Heart left ventricle (tissue), 16 donors: ENCODE results near the gene CHRNE. TPM values are rescaled to one million over a fixed set of nuclear protein-coding genes. Genes with fewer than 3 reads are reported as not detected.

Experiments used
- ATAC-seq, 4 donors: fragments of 200-7000 bp; cut with Tn5 transposase; one replicate each; pipeline ENCODE4 v1.9.1; 2020 to 2022; ENCODE audit warnings: moderate library complexity in 4 of 4, mild to moderate bottlenecking in 3 of 4, moderate number of reproducible peaks in 1 of 4
- DNase-seq, 5 donors: peaks; one replicate each; pipeline ENCODE4 v3.0.0-alpha.2; 2020
- H3K27ac ChIP-seq, 12 donors: fragments of 200-600 bp; sonication (generic) in 4 of 12; one replicate each; pipeline versions ENCODE4 v1.5.0 to v1.8.0; 2016 to 2022; ENCODE audit warnings: mild to moderate bottlenecking in 2 of 12
- H3K27me3 ChIP-seq, 9 donors: fragments of 200-600 bp; sonication (generic) in 2 of 9; one replicate each; pipeline versions ENCODE4 v1.5.1 to v1.8.0; 2016 to 2022; ENCODE audit warnings: mild to moderate bottlenecking in 3 of 9
- H3K36me3 ChIP-seq, 9 donors: fragments of 200-600 bp; sonication (generic) in 2 of 9; one replicate each; pipeline versions ENCODE4 v1.5.0 to v1.8.0; 2018 to 2022; ENCODE audit warnings: mild to moderate bottlenecking in 2 of 9
- H3K4me1 ChIP-seq, 12 donors: fragments of 200-600 bp; sonication (generic) in 4 of 12; one replicate each; pipeline versions ENCODE4 v1.5.0 to v1.8.0; 2016 to 2022; ENCODE audit warnings: mild to moderate bottlenecking in 3 of 12
- H3K4me3 ChIP-seq, 12 donors: fragments of 200-600 bp; sonication (generic) in 4 of 12; one replicate each; pipeline versions ENCODE4 v1.5.0 to v1.8.0; 2017 to 2022; ENCODE audit warnings: mild to moderate bottlenecking in 9 of 12, moderate library complexity in 4 of 12
- H3K9me3 ChIP-seq, 12 donors: fragments of 200-600 bp; sonication (generic) in 4 of 12; one replicate each; pipeline versions ENCODE4 v1.5.0 to v1.8.0; 2016 to 2022; ENCODE audit warnings: mild to moderate bottlenecking in 1 of 12
- POLR2A ChIP-seq, 2 donors: fragments of 450-650 bp; IDR thresholded peaks; one replicate each; pipeline ENCODE4 v1.6.1; 2017; ENCODE audit warnings: antibody characterized with exemption in 2 of 2, mild to moderate bottlenecking in 2 of 2, moderate library complexity in 2 of 2
- WGBS, 4 donors: extraction: QIAGEN DNeasy Blood & Tissue Kit in 2 of 4; methylation state at CpG; one replicate each; pipeline versions ENCODE4 v1.1.5 to v1.1.7; 2013 to 2018; 5-methylcytosine and 5-hydroxymethylcytosine counted together
- intact Hi-C, 10 donors: fragments of 100-400 bp; cut with DNase I; formaldehyde crosslinking; loops; one replicate each; pipeline versions ENCODE4 v1.11.1 to v1.14.2; 2022
- polyA plus RNA-seq, 2 donors: library from polyadenylated mRNA; stranded (reverse); fragments of 200-250 nt; gene quantifications; one replicate each; pipeline ENCODE4 v1.2.3, GENCODE V29; 2013
- total RNA-seq, 9 donors: library from RNA; depleted of rRNA in 2 of 9; stranded (reverse); fragments of >200 nt in 2 of 9; fragmentation: NEBNext Ultra II Directional in 3 of 9; extraction: Animal tissue kit (Norgen Biotek cat#: 25700) in 3 of 9; gene quantifications; one replicate each; pipeline versions ENCODE4 v1.1.0 to v1.2.4, GENCODE V29; 2016 to 2023
- TF ChIP-seq, protein P1 (sequence below), 12 donors: fragments of 200-600 bp; sonication (generic) in 4 of 12; IDR thresholded peaks; one replicate each; pipeline versions ENCODE4 v1.5.0 to v1.8.0; 2018 to 2022; ENCODE audit warnings: antibody characterized with exemption in 12 of 12, mild to moderate bottlenecking in 5 of 12
- donor health status: ischemic (EF 13 %, LVEDD 7.1; RV severe dilation, severe dysfunction).
- donor health status: healthy with polysubstance abuse.
- donor health status: DM: no; HTN: yes; CAD: no.
- donor health status: DM: no; HTN: no; CAD: no.
- donor health status: ischemic (EF 25% LVEDD 6.9; RV normal size, moderate dysfunction).
- donor health status: ischemic (EF 25% LVEDD 5.7; RV mildly dilated, moderate dysfunction).
- donor health status: healthy.
- donor health status: DM: yes; HTN: yes; CAD: no.
- donor health status: ischemic (EF 35%, LVEDD 5.7; RV mildly dilated, moderate dysfunction).
- donor health status: nonischemic (EF 11% LVEDD 7.7; RV severe dilation, severe dysfunction).
- donor health status: DM: yes; HTN: yes; CAD: no.
- donor health status: PGD.
- donor health status: ischemic (EF 29% LVEDD 5.4; RV normal size, mild dysfunction).
- donor health status: nonischemic (EF 23%, LVEDD 6.1; RV moderate dilation, normal function).

The CHRNE gene
- total and polyA plus RNA-seq, 11 donors, result 0.23 to 1.4 (median 0.48) TPM

GRCh38 chr17:4893272-4893671, 9.6 kb downstream of the CHRNE start:
- 88 to 93% (median 89%) methylated on average over 18 of the region's 18 CpGs for WGBS, 4 donors
- H3K27ac ChIP-seq, result no peak overlapping the region
- H3K27me3 ChIP-seq, result no peaks in the 10 kb centered on the region
- no peak overlapping the region for H3K4me3 ChIP-seq
- no peak for TF ChIP-seq POLR2A (IDR thresholded peaks at IDR 0.05)
- TF ChIP-seq, protein P1, sequence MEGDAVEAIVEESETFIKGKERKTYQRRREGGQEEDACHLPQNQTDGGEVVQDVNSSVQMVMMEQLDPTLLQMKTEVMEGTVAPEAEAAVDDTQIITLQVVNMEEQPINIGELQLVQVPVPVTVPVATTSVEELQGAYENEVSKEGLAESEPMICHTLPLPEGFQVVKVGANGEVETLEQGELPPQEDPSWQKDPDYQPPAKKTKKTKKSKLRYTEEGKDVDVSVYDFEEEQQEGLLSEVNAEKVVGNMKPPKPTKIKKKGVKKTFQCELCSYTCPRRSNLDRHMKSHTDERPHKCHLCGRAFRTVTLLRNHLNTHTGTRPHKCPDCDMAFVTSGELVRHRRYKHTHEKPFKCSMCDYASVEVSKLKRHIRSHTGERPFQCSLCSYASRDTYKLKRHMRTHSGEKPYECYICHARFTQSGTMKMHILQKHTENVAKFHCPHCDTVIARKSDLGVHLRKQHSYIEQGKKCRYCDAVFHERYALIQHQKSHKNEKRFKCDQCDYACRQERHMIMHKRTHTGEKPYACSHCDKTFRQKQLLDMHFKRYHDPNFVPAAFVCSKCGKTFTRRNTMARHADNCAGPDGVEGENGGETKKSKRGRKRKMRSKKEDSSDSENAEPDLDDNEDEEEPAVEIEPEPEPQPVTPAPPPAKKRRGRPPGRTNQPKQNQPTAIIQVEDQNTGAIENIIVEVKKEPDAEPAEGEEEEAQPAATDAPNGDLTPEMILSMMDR (IDR thresholded peaks at IDR 0.05), result no peak
- peaks cover 4 to 89% (median 86%) of the 10 kb centered on the region in 9 donors for H3K36me3 ChIP-seq
- ATAC-seq, result no peak
- peak in 1 of 5 donors; percentile 43 for DNase-seq
- peaks cover 0 to 1% (median 0%) of the 10 kb centered on the region in 12 donors for H3K4me1 ChIP-seq
- no peaks in the 10 kb centered on the region for H3K9me3 ChIP-seq
- intact Hi-C loops, result loop anchor here in 2 of 10 donors (5.0 to 10.0 kb wide), 2 partner anchors 186 to 328 kb away; partner anchors contain the start of gene GGT6 (in 1 of the 2)

GRCh38 chr17:4892499-4893221, 10.2 kb downstream of the CHRNE start:
- no peak for ATAC-seq
- H3K4me1 ChIP-seq, result no peaks in the 10 kb centered on the region
- TF ChIP-seq, protein P1 (IDR thresholded peaks at IDR 0.05), result no peak
- no peak for TF ChIP-seq POLR2A (IDR thresholded peaks at IDR 0.05)
- no peak overlapping the region for H3K4me3 ChIP-seq
- intact Hi-C loops, result loop anchor here in 2 of 10 donors (5.0 to 10.0 kb wide), 2 partner anchors 185 to 328 kb away; partner anchors contain the start of gene GGT6 (in 1 of the 2)
- H3K27ac ChIP-seq, result no peak overlapping the region
- no peaks in the 10 kb centered on the region for H3K9me3 ChIP-seq
- peaks cover 4 to 95% (median 92%) of the 10 kb centered on the region in 9 donors for H3K36me3 ChIP-seq
- WGBS, 4 donors, result 86 to 95% (median 87%) methylated on average over 11 to 23 of the region's 23 CpGs
- no peaks in the 10 kb centered on the region for H3K27me3 ChIP-seq
- DNase-seq, result peak in 1 of 5 donors; percentile 34

DNA sequence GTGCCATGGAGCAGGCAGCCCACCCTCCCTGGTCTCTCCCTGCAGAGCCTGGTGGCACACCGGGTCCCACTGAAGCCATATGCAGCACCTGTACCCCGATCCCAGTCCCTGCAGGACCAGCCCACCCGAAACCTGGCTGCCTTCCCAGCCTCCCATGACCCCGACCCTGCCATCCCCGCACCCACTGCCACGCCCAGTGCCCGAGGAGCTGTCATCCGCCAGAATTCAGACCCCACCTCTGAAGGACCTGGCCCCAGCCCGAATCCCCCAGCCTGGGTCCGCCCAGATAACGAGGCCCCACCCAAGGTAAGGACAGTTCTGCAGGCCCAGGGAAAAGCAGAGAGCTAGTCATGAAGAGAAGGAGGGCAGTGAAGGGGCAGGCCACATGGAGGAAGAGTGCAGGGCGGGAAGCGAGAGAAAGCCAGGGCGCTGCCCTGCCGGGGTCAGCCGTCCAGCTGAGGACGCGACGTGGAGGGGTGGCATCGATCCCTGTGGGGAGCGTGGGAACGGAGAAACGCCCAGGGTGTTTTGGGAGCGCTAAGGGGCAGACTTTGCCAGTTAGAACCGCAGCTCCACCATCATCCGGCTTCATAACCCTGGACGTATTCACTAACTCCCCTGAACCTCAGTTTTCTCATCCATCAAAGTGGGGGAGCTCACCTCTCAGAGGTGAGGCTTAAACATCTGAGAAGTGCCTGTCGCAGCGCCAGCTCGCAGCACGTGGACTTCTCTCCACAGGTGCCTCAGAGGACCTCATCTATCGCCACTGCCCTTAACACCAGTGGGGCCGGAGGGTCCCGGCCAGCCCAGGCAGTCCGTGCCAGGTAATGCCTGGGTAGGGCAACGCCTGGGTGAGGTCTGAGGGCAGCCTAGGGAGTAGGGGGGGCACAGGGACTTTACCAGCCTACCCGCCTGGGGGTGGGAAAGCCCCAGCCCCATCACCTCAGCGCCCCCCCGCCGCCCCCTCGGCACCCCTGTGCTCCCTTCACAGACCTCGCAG, 11.2 kb downstream of the CHRNE start:
- WGBS, 4 donors, result 92 to 96% (median 94%) methylated on average over 35 to 42 of the region's 42 CpGs
- Histone ChIP-seq H3K4me3 (no peak overlapping the region), H3K9me3 (no peaks in the 10 kb centered on the region), H3K4me1 (no peaks in the 10 kb centered on the region), H3K36me3 (peaks cover 4 to 99% (median 92%) of the 10 kb centered on the region in 9 donors), H3K27ac (no peak overlapping the region), H3K27me3 (no peaks in the 10 kb centered on the region)
- TF ChIP-seq, protein P1 (IDR thresholded peaks at IDR 0.05), result no peak
- no peak for TF ChIP-seq POLR2A (IDR thresholded peaks at IDR 0.05)
- intact Hi-C loops, result loop anchor here in 3 of 10 donors (2.0 to 10.0 kb wide), 3 partner anchors 183 to 327 kb away; partner anchors contain the start of gene GGT6 (in 1 of the 3)
- DNase-seq (peak in 2 of 5 donors; percentile 25 to 66), ATAC-seq (no peak)
